Ishikawa (cell line): ENCODE measurements around the gene FAM186B.

ENCODE experiments used
- CEBPB ChIP-seq: IDR thresholded peaks from 2 replicates; pipeline ENCODE4 v1.6.1; 2012
- CREB1 ChIP-seq: IDR thresholded peaks from 2 replicates; pipeline ENCODE4 v1.6.1; 2012; ENCODE audit warnings: low read depth
- EGR1 ChIP-seq: IDR thresholded peaks from 2 replicates; pipeline ENCODE4 v1.6.1; 2012
- EP300 ChIP-seq: IDR thresholded peaks from 2 replicates; pipeline ENCODE4 v1.6.1; 2012; ENCODE audit warnings: borderline replicate concordance
- FOXM1 ChIP-seq: IDR thresholded peaks from 2 replicates; pipeline ENCODE4 v1.6.1; 2012; ENCODE audit warnings: low read depth, borderline replicate concordance
- NFIC ChIP-seq: IDR thresholded peaks from 2 replicates; pipeline ENCODE4 v1.6.1; 2012
- RAD21 ChIP-seq: IDR thresholded peaks from 2 replicates; pipeline ENCODE4 v1.6.1; 2012; ENCODE audit warnings: low read depth
- TAF1 ChIP-seq: IDR thresholded peaks from 2 replicates; pipeline ENCODE4 v1.6.1; 2012; ENCODE audit warnings: low read depth, mild to moderate bottlenecking
- TCF12 ChIP-seq: IDR thresholded peaks from 2 replicates; pipeline ENCODE4 v1.6.1; 2012; ENCODE audit warnings: low read depth
- TEAD4 ChIP-seq: IDR thresholded peaks from 2 replicates; pipeline ENCODE4 v1.6.1; 2012
- YY1 ChIP-seq: IDR thresholded peaks from 2 replicates; pipeline ENCODE4 v1.6.1; 2012; ENCODE audit warnings: low read depth
- ZBTB7A ChIP-seq: IDR thresholded peaks from 2 replicates; pipeline ENCODE4 v1.6.1; 2012; ENCODE audit warnings: low read depth
- TF ChIP-seq, protein P1 (sequence below): IDR thresholded peaks from 2 replicates; pipeline ENCODE4 v1.6.1; 2012
- TF ChIP-seq, protein P2 (sequence below): IDR thresholded peaks from 2 replicates; pipeline ENCODE4 v1.6.1; 2012
- TF ChIP-seq, protein P3 (sequence below): IDR thresholded peaks from 2 replicates; pipeline ENCODE4 v1.6.1; 2012; ENCODE audit warnings: low read depth, mild to moderate bottlenecking

Gene FAM186B

DNA sequence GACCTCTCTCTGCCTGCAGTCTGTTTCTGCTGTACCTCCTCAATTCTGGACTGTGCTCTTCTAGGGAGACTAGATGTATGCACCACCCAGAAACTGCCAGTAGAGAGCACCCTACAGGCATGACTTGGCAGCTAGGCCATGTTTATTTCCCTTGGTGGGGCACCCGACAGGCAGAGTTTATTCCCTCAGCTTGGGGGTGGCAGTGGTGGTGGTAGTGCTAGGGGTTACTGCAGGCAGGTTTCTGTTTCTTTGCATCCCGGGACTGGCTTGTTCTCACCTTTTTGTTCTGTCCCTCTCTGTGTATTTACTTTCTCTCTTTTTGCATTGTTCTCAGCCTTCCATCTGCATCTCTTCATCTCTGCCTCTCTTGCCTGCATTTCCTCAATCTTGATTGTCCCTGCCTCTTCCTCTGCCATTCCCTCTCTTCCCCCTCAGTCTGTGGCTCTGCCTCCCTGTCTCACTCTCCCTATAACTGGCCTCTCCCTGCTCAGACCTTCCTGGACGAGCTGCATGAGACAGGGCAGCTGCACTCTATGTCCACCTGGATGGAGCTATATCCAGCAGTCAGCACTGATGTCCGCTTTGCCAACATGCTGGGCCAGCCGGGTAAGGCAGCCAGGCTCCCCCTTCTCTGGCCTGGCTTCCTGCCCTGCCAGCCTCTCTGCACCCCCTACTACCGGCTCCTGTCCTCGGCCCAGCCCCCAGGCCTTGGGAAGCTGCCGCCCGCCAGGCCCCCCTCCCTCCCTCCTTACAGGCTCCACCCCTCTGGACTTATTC is 31.7 kb upstream of the FAM186B start:
- TF ChIP-seq, protein P1, sequence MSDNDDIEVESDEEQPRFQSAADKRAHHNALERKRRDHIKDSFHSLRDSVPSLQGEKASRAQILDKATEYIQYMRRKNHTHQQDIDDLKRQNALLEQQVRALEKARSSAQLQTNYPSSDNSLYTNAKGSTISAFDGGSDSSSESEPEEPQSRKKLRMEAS = no peak
- TF ChIP-seq CREB1 = no peak
- TF ChIP-seq CEBPB = no peak
- no peak for TF ChIP-seq FOXM1
- no peak for TF ChIP-seq NFIC
- peak; percentile 58; the same call in 1 of the 2 replicates for TF ChIP-seq YY1
- no peak for TF ChIP-seq EP300
- TF ChIP-seq TEAD4 = no peak
- TF ChIP-seq TAF1 = no peak
- no peak for TF ChIP-seq ZBTB7A
- TF ChIP-seq, protein P2, sequence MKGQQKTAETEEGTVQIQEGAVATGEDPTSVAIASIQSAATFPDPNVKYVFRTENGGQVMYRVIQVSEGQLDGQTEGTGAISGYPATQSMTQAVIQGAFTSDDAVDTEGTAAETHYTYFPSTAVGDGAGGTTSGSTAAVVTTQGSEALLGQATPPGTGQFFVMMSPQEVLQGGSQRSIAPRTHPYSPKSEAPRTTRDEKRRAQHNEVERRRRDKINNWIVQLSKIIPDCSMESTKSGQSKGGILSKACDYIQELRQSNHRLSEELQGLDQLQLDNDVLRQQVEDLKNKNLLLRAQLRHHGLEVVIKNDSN = no peak
- peak; percentile 81 for TF ChIP-seq RAD21

DNA sequence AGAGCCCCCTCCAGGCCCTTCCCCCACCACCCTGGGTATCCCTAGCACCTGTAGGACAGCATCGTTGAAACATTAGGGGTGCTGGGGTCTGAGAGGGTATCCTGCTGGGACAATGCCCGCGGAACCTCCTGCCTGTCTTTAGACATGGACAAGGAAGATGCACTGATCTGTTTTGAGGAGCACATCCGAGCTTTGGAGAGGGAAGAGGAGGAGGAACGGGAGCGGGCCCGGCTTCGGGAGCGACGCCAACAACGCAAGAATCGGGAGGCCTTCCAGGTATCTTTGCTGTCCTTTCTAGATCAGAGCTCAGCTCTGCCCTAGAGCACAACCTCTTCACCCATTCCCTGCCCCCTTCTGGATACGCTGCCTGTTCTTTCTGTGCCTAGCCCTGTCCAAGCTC is 31.1 kb upstream of the FAM186B start:
- TF ChIP-seq CEBPB = no peak
- no peak for TF ChIP-seq ZBTB7A
- TF ChIP-seq YY1 = no peak

DNA sequence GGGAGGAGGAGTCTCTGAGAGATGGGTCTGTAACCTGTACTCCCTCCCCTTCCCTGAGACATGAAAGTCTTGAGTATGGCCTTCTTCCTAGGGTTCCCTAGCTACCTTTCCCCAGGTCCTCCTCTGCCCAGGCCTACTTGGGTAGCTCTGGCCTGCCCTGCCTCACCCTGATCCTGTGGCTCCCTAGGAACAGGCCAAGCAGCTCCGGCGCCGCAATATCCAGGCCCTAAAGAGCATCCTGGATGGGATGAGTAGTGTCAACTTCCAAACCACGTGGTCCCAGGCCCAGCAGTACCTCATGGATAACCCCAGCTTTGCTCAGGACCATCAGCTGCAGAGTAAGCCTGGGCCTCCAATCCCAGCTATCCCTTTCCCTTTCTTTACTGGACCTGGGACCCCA is 30.2 kb upstream of the FAM186B start:
- TF ChIP-seq YY1 = no peak
- TF ChIP-seq NFIC = no peak
- TF ChIP-seq, protein P3, sequence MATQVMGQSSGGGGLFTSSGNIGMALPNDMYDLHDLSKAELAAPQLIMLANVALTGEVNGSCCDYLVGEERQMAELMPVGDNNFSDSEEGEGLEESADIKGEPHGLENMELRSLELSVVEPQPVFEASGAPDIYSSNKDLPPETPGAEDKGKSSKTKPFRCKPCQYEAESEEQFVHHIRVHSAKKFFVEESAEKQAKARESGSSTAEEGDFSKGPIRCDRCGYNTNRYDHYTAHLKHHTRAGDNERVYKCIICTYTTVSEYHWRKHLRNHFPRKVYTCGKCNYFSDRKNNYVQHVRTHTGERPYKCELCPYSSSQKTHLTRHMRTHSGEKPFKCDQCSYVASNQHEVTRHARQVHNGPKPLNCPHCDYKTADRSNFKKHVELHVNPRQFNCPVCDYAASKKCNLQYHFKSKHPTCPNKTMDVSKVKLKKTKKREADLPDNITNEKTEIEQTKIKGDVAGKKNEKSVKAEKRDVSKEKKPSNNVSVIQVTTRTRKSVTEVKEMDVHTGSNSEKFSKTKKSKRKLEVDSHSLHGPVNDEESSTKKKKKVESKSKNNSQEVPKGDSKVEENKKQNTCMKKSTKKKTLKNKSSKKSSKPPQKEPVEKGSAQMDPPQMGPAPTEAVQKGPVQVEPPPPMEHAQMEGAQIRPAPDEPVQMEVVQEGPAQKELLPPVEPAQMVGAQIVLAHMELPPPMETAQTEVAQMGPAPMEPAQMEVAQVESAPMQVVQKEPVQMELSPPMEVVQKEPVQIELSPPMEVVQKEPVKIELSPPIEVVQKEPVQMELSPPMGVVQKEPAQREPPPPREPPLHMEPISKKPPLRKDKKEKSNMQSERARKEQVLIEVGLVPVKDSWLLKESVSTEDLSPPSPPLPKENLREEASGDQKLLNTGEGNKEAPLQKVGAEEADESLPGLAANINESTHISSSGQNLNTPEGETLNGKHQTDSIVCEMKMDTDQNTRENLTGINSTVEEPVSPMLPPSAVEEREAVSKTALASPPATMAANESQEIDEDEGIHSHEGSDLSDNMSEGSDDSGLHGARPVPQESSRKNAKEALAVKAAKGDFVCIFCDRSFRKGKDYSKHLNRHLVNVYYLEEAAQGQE = no peak
- TF ChIP-seq FOXM1 = no peak
- no peak for TF ChIP-seq ZBTB7A
- TF ChIP-seq TEAD4 = no peak
- TF ChIP-seq RAD21 = no peak
- TF ChIP-seq TCF12 = no peak
- TF ChIP-seq CEBPB = no peak
- TF ChIP-seq, protein P2 = no peak
- TF ChIP-seq CREB1 = no peak
- no peak for TF ChIP-seq EP300
- no peak for TF ChIP-seq EGR1
- TF ChIP-seq, protein P1 = no peak
- no peak for TF ChIP-seq TAF1

DNA sequence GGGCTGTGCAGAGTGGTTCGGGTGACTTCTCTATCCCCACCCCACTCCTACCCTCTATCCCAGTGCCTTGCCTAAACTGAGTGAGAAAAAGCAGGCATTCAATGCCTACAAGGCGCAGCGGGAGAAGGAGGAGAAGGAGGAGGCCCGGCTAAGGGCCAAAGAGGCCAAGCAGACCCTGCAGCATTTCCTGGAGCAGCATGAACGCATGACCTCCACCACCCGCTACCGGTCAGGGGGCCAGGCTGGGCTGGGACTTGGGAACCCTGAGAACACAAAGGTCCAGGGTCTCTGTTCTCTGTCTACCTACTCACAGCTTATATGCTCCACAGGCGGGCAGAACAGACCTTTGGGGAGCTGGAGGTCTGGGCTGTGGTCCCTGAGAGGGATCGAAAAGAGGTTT is 29.6 kb upstream of the FAM186B start:
- no peak for TF ChIP-seq NFIC
- TF ChIP-seq EGR1 = no peak
- TF ChIP-seq RAD21 = no peak
- TF ChIP-seq TCF12 = no peak
- no peak for TF ChIP-seq ZBTB7A
- TF ChIP-seq, protein P1 = no peak
- no peak for TF ChIP-seq TEAD4
- TF ChIP-seq CREB1 = no peak
- TF ChIP-seq EP300 = no peak
- TF ChIP-seq, protein P3 = no peak
- no peak for TF ChIP-seq YY1
- no peak for TF ChIP-seq CEBPB
- TF ChIP-seq FOXM1 = no peak
- TF ChIP-seq, protein P2 = no peak
- TF ChIP-seq TAF1 = no peak

DNA sequence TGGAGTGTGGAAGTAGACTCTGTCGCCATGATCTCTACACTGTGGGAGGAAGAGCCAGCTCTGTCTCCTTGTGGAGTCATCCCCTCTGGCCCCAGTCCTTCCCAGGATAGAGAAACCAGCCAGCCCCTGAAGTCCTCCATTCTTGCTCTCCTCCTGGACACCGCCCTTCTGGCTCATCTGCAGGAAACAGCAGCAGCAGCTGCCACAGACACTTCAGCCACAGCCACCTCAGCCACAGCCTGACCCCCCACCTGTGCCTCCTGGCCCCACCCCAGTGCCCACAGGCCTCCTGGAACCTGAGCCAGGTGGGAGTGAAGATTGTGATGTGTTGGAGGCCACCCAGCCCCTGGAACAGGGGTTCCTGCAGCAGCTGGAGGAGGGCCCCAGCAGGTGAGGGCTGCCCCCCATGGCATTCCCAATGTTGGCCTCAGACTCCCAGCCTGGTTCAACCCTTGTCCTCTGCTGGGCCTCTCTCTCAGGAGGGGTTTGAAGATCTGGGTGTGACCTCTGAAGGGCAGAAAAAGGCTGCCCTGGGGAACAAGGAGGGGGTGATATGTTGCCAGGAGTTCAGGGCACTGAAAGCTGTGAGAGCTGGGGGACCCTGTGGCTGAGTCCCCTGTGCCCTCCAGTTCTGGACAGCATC is 28.4 kb upstream of the FAM186B start:
- no peak for TF ChIP-seq CEBPB
- no peak for TF ChIP-seq TCF12
- TF ChIP-seq EP300 = no peak
- no peak for TF ChIP-seq TAF1
- TF ChIP-seq NFIC = no peak
- TF ChIP-seq ZBTB7A = no peak
- no peak for TF ChIP-seq FOXM1
- TF ChIP-seq, protein P1 = no peak
- TF ChIP-seq, protein P2 = no peak
- no peak for TF ChIP-seq TEAD4
